GM21423 (cell line): ENCODE data around the gene NRXN3.

Experiments used
- ATAC-seq: cut with Tn5 transposase; IDR thresholded peaks from one replicate; pipeline ENCODE4 v1.9.1; 2021; ENCODE audit warnings: mild to moderate bottlenecking, moderate library complexity; ENCODE audit not compliant: unreplicated experiment

Gene NRXN3

DNA sequence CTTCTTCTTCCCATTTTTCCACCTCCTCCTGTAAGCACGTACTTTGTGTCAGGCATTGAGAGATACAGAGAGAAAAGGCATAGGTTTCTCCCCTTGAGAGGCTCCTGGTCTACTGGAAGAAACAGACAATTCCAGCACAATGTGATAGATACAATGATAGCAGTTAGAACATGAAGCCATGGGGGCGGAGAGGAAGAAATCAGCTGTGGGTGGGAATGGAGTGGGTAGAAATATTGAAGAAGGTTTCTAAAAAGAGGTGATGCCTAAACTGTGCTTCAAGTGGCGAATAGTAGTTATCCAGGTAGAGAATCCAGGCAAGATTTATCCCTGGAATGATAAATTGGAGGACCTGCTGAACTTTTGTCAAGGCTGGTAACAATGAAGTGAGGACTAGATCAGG is 528.8 kb downstream of the NRXN3 start:
- no peak for ATAC-seq

DNA sequence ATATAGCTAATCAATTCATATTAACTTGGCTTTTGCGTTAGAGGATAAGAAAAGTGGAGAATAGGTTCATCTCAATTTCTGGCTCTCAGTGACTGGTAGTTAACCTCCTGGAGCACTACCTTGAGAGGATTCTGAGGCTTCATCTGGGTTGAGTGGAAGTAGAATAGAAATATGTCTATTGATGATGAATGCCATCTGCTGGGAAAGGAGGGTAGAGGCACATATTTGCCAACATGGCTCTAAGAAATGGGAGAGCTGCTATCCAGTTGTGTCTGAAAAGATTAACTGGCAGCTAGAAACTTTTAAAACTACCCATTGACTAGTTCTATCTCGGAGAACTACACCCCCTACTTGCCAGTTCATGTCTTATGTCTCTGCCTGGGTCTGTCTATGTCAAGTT is 530.1 kb downstream of the NRXN3 start:
- no peak for ATAC-seq

DNA sequence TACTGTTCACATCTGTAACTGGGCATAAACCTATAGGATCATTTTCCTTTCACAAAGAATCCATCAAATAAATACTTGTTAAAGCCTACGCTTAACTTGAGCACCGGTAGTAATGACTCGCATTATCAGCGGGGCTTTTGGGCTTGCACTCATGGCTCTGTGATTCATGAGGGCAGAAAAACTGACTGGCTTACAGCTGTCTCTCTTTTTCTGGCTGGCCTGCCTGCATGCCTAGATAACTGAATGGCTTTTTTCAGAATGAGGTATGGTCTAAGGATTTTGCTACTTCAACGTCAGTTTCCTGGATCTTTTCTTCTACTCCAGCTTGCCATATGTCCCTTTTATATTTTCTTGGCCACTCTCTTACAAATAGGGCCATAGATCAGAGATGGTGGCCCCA is 531.1 kb downstream of the NRXN3 start:
- no peak for ATAC-seq

DNA sequence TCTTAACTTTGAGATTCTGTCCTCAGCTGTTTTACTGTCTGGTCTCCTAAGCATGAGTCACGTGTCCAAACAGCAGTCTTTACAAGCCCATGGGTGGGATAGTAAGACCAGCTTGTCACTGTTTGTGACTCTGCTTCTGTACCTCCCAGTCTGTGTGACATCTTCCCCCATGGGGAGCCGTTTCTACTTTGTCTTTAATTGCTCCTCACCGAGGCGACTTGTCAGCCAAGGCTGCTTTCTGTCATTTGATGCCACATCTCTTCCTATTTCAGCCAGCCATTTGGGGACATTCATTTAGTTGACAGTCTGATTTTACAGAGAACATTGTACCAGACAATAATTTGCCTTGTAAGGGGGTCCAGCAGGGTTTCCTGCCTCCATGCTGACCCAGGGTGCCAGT is 534.8 kb downstream of the NRXN3 start:
- ATAC-seq, result no peak

DNA sequence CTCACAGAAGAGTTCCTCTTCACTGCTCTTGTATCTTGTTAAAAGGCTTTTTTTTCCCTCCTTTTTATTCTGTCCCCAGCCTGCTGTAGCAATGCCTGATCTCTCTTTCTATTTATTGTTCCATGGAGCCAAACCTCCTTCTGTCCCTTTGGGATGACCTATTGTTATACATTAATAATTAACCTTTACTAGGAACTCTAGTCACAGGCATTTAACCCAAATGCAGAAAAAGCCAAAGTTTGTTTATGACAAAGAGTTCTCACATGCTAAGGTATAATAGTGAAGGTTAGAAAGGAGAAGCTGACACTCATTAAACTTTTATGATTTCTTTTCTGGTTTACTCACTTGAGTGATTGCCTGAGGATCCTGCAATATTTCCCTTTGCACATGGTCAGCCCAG is 535.8 kb downstream of the NRXN3 start:
- no peak for ATAC-seq

DNA sequence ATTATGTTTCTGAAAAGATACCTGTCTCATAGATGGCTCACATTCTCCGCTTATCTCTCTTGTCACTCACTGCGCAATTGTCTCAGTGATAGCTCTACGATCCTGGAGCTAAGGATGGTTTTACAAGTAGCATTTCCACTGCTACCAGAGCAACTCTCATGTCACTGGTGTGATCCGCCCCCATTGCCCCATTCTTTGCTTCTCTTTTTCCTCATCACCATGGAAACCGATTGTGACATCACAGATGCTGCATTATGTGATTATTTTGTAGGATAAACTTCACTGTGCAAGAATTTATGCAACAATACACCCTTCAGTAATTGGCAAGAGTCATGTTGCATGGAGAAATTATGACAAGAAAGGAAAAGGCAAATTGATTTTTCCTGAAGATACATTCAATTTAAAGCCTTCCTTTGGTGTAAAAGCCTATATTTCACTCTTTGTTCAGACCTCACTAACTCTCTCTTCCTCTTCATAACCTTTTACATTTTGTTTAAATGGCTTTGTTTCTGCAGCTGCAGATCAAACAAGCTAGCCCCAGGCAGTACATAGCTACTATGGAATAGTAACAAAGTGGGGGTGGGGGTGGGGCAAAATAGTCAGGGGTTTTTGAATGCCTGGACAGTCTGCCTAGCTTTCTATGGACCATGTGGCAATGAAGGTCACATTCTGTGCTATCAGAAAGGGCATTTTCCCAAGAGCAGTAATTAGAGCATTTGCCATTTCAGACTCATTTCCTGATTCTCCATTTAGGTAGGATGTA is 539.8 kb downstream of the NRXN3 start:
- no peak for ATAC-seq

DNA sequence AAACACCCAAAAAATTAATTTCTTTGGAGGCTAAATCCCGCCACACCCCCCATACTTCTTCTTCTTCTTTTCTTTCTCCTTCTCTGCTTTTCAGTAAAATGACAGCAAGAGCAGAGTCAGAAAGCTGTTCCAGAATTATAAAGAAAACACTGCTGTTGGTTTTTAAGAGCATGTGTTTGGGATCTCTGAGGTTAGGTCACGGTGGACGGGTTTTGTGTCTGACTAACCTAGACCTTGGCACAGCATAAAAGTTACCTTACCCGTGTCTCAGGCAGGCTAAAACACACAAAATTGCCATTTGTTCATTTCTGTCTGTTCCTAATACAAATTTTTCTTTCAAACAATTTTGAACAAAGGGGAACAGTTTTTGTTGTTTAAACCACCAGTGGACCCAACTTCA is 540.8 kb downstream of the NRXN3 start:
- no peak for ATAC-seq

DNA sequence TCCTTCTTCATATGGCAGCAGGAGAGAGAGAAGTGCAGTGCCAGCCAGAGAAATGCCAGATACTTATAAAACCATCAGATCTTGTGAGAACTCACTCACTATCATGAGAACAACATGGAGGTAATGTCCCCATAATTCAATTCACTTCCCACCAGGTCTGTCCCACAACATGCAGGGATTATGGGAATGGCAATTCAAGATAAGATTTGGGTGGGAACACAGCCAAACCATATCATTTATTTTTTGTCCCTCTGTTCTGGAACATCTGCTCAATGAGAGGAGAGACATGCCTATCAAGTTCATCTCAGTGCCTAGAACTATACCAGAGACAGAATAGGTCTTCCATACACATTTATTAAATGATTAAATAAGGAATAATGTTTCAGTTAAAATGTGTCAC is 543.5 kb downstream of the NRXN3 start:
- no peak for ATAC-seq

DNA sequence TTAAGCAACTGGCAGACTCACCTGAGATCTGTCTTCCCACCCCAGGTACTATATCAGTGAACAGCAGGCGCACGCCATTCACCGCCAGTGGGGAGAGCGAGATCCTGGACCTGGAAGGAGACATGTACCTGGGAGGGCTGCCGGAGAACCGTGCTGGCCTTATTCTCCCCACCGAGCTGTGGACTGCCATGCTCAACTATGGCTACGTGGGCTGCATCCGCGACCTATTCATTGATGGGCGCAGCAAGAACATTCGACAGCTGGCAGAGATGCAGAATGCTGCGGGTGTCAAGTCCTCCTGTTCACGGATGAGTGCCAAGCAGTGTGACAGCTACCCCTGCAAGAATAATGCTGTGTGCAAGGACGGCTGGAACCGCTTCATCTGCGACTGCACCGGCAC is 544.5 kb downstream of the NRXN3 start:
- no peak for ATAC-seq

DNA sequence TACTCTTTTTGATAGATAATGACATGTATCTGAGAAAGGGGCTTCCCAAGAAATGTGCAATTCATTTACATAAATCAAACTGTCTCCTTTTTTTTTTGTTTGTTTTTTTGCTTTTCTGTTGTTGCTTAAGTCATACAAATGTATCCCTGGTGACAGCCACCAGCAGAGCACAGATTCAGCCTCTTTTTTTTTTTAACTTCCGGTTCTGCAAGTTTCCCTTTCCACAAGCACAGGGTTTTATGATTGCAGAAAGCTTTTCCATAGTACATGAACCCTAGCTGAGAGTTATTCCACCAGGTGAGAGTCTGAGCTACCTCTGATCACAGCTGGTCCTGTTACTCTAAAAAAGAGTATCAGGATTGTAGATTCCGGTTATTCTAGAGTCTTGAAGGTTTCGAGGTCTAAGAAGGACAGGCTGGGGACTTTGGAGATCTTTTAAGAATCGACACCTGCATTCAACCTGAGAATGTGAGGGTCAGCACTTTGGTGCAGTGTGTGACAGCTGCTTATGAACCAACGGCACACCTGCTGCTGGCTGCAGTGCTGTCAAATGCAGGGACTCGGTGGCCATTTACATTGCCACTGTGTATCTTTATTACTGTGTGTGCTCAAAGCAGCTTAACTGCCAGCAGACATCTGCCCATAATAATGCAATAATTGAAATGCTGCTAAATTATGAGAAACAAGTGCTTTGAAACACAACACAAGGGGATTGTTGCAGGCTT is 551.7 kb downstream of the NRXN3 start:
- ATAC-seq, result no peak

DNA sequence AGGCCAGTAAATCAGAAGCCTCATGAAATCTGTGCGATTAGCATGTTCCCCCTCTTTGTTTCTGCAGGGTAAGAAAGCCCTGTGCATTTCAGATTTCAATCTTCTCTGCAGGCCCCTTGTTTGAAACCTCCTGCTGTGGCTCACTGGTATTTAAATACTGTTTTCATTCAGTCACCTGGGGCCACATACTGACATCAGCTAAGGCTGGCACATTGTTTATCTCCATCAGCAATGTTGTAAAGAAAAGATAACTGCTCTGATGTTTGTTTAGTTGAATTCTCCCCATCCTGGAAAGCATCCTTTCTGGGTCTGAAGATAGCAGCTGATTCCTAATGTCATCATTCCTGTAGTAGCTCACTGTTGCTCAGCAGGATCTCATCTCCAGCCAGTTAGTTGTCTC is 554.9 kb downstream of the NRXN3 start:
- no peak for ATAC-seq

DNA sequence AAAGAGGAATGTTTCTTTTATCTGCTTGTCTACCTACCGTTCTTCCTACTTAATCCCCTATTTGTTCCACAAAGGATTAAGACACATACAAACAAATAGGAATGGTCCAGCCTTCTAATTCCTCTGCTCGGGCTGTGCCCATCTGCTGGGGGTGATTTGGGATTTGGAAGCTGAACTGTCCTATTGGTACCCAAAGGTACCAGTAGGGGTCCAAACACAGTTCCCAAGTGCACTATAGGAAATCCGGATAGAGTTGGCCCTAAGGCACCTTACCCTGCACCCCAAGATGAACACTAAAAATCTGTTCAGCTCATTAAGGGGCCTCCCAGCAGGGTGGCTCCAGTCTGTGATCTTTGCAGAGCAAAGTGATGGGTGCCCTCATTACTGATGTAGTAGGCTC is 566.9 kb downstream of the NRXN3 start:
- no peak for ATAC-seq

DNA sequence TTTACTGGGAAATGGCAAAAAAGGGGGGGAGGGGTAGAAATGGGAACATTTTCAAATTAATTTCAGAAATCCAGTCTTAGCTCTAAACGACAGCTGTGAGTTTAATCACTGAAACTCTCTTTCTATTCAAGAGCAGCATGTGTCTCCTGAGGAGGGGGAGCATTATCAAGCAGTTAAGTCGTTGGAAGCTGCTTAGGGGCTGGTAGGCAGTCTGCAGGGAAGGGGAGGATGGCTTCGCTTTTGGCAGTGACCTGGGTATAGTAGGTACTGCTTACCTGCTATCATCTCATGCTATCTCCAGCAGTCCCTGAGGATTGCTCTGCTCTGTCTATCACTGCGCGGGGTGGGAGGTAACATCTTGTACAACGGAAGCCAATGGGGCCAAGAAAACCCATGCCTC is 567.4 kb downstream of the NRXN3 start:
- no peak for ATAC-seq

DNA sequence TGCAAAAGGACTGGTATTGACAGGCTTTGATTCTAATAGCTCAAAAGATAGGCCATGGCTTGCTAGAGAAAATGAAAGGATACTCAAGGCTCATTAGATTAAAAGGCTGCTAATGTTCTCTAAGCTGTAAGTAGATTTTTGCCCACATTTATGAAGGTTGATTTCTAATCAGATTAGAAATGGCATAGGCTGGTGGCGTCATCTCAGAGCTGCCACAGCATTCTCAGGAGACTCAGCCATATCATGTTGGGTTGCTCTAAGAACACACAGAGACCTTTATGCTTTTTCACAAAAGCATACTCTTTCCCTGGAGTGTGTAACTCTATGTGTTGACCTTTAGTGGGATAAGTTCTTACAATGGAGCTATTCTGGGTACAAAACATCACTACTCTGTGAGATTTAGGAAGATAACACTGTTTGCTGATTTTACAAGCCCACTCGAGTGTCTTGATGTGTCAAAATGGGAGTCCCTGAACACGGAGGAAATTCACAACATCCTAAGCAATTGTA is 576.0 kb downstream of the NRXN3 start:
- no peak for ATAC-seq

DNA sequence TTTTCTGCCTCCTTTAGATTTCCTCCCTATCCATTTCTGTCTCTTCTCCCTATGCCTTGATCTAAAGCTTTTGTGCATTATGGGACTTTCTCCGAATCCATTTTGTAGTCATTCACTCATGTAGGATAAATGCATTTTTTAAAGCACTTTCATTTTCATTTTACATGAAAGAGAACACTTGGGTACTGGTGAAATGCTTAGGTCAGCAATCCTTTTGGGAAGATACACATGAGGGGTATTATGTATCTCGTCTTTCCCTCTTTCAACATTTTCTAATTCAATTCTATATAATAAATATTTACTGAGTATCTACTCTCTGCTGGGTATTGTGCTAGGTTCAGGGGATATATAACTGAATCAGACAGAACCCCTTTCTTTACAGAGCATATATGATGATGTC is 577.6 kb downstream of the NRXN3 start:
- no peak for ATAC-seq

DNA sequence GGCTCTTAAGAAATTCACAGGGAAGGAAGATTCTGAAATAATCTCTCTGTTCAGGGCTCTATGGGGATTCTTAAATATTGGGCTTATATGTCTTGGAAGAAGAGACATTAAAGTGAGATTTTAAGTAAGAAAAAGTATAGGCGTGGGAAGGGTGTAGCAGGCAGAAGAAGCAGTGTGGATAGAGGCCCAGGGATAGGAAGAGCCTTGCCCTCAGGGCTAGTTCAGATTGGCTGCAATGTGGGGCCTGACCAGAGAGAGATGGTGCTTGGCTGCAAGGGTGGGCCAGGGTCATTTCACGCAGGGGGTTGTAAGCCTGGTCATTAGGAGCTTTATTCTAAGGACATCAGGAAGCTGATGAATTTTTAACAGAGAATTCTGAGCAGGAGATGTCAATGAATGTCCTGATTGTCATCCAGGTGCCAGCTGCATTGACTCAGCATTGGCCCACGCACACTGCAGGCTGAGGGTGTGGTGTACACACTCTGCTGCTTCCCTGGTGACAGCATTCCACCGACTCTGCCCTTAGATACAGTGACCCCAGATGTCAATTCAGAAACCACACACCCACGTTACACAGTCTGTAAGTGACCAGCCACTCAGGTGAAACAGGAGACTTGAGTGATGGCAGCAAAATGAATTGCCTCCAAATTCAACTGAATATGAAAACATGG is 582.5 kb downstream of the NRXN3 start:
- ATAC-seq, result no peak

DNA sequence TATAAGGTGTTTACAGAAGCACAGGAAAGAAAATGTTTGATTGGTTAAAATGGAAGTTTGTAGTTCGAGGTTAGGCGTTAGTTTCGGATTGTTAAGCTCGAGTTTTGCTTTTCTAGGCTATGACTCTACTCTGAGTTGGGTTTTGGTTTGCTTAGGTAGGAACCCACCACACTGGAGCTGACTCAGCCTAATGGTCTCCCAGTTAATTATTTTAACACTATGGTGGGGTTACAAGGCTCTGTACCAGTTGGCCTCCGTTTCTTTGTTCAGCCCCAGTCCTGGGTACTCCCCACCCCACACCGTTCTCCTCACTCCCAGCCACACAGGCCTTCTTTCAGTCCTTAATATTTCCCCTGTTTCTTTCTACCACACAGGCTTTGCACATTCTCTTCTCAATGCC is 583.9 kb downstream of the NRXN3 start:
- ATAC-seq, result no peak

DNA sequence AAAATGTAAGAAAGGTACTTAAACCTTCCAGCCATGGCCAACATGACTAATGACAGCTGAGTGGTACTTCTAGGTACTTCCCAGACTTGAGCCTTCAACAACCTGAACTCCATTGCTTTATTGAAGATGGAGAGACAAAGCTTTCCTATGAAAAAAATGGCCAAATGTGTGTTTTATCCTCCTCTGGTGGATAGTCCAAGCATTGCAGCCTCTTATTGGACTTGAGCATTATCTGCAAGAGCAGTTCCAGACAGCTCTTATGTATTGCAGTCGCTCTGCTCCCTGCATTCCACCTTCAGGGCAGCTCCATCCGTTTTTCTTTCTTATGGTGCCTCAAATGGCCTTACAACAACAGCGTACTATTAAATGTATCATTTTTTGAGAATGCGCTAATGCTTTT is 588.2 kb downstream of the NRXN3 start:
- no peak for ATAC-seq

DNA sequence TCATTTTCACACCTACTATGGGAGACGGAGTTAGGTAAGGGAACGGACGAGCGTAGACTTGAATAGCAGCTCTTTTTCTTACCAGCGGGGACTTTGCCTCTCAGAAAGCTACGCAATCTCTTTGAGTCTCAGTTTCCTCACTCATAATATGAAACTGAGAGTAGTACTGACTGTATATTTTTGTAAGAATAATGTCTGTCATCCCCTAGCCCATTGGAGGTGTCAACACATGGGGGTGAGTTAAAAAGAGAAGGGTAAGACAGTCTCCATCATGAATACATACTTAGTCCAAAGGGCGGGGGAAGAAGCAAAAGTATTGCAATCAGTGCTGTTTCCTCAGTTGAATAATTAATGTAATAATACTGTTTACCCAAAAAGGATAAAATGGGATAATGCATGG is 592.2 kb downstream of the NRXN3 start:
- no peak for ATAC-seq

DNA sequence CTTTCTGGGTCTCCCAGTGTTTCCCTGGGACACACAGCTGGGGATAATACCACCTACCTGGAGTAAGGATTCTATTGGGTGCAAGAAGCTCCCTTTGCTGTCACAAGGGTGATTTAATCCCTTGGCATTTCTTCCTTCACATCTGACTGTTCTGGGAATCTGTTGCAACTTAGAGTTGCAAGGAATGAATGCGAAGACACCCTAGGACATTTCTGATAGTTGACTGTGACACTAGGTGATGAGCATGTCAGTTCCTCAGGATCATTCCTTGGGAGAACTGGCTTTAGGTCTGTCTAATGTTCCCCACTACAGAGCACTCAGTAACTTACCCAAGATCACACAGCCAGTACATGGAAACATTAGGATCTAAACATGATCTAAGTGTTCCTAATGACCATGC is 593.6 kb downstream of the NRXN3 start:
- ATAC-seq, result no peak

DNA sequence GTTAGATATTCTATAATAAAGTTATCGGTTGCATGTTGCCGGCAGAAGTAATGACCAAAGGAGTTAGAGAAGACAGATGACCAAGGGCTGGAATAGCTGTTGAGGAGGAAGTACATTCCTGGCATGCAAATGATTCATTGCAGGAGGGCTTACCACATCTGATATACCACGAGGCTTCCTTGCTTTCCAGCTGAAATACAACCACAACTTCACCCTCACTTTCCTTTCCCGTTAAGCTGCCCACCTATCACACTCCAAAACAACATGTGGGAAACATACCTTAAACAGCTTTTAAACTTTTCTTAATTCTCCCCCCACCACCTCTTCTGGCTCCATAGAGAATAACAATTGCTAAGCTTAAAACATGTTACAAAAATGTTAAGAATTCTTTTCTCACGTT is 594.1 kb downstream of the NRXN3 start:
- ATAC-seq, result no peak

DNA sequence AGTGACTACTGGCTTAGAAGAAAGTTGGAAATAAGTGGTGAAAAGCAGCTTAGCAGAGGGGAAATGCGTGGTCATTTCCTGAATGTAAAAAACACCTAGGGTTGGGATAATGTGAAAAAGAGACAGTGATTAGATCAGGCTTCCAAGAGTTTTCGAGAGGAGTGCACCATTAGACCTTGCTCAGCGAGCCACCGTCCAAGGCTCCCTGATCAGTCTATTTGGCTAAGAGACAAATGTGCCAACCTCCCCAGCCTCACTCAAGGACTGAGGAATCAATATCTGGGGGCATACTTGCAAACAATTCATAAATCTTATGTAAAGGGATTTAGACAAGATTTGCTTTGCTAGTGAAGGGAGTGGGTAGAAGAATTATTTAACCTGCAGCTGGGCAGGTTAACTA is 594.5 kb downstream of the NRXN3 start:
- ATAC-seq, result no peak
